ENCODE data around the gene ZNF200.

ZNF200 gene

DNA sequence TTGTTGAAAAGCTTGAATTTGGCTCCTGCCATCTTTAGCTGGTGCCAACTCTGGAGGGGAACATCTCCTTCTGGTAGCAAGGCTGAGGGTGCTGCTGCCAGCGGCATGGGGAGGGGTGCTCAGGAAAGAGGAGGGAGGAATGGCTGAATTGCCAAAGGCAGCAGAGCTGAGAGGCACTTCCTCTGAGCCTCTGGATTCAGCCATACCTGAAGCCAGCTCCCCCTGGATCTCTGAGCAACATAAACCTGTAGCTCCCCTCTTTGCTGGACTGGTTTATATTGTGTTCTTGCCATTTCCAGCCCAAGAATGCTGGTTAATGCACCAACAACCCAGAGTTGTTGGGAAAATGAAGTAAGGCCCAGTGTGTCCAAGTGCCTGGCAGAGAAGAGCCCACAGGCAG, 14.1 kb upstream of the ZNF200 start:
- no peak for TF ChIP-seq EZH2phosphoT487 (IDR thresholded peaks at IDR 0.05; ENCODE audit: borderline replicate concordance, low read length)
- TF ChIP-seq, protein P1, sequence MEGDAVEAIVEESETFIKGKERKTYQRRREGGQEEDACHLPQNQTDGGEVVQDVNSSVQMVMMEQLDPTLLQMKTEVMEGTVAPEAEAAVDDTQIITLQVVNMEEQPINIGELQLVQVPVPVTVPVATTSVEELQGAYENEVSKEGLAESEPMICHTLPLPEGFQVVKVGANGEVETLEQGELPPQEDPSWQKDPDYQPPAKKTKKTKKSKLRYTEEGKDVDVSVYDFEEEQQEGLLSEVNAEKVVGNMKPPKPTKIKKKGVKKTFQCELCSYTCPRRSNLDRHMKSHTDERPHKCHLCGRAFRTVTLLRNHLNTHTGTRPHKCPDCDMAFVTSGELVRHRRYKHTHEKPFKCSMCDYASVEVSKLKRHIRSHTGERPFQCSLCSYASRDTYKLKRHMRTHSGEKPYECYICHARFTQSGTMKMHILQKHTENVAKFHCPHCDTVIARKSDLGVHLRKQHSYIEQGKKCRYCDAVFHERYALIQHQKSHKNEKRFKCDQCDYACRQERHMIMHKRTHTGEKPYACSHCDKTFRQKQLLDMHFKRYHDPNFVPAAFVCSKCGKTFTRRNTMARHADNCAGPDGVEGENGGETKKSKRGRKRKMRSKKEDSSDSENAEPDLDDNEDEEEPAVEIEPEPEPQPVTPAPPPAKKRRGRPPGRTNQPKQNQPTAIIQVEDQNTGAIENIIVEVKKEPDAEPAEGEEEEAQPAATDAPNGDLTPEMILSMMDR (IDR thresholded peaks at IDR 0.05; ENCODE audit: low read depth, low read length, poor library complexity, severe bottlenecking) = no peak
- Histone ChIP-seq H3K79me2 (ENCODE audit: control insufficient read depth, low read length) (no peaks in the 10 kb centered on the region), H4K20me1 (ENCODE audit: control insufficient read depth, insufficient read depth, low read depth, low read length) (no peaks in the 10 kb centered on the region), H3K27ac (ENCODE audit: low read depth, low read length) (no peak overlapping the region), H3K9me3 (ENCODE audit: control insufficient read depth, insufficient read depth, low read length) (no peaks in the 10 kb centered on the region), H3K4me1 (ENCODE audit: control insufficient read depth, low read length) (no peaks in the 10 kb centered on the region), H3K27me3 (ENCODE audit: control insufficient read depth, low read length) (no peaks in the 10 kb centered on the region), H3K4me3 (ENCODE audit: low read length) (no peak overlapping the region), H3F3A (ENCODE audit: control insufficient read depth, insufficient read depth) (no peaks in the 10 kb centered on the region), H3K36me3 (ENCODE audit: control insufficient read depth, low read length) (no peaks in the 10 kb centered on the region), H3K4me2 (ENCODE audit: low read length) (no peak overlapping the region), H3K9me2 (replicated peaks; ENCODE audit: control insufficient read depth, low read length) (no peaks in the 10 kb centered on the region)

DNA sequence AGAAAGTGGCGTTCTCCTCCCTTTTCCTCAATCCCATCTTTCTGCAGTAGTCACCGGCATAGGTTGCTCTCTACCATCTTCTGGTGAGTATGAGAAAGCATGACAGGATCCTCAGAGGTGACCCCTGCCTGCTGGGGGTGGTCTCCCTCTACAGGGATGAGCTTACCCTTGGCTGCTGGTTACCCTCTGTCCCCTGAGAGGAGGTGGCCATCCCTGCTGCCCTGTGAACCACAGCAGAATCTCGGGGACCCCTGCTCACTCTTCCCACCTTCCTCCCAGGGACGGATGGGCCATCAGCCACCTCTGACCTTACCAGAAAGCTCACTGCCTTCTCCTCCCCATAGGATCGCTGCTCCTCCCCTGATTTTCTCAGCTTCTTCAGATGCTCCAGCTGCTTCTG, 13.6 kb upstream of the ZNF200 start:
- Histone ChIP-seq H4K20me1 (ENCODE audit: control insufficient read depth, insufficient read depth, low read depth, low read length) (no peaks in the 10 kb centered on the region), H3K4me3 (ENCODE audit: low read length) (no peak overlapping the region), H3K27ac (ENCODE audit: low read depth, low read length) (no peak overlapping the region), H3K9me3 (ENCODE audit: control insufficient read depth, insufficient read depth, low read length) (no peaks in the 10 kb centered on the region), H3K36me3 (ENCODE audit: control insufficient read depth, low read length) (no peaks in the 10 kb centered on the region), H3K79me2 (ENCODE audit: control insufficient read depth, low read length) (no peaks in the 10 kb centered on the region), H3F3A (ENCODE audit: control insufficient read depth, insufficient read depth) (no peaks in the 10 kb centered on the region), H3K4me1 (ENCODE audit: control insufficient read depth, low read length) (no peaks in the 10 kb centered on the region), H3K4me2 (ENCODE audit: low read length) (no peak overlapping the region), H3K9me2 (replicated peaks; ENCODE audit: control insufficient read depth, low read length) (no peaks in the 10 kb centered on the region), H3K27me3 (ENCODE audit: control insufficient read depth, low read length) (no peaks in the 10 kb centered on the region)
- TF ChIP-seq EZH2phosphoT487 (IDR thresholded peaks at IDR 0.05; ENCODE audit: borderline replicate concordance, low read length) = no peak
- TF ChIP-seq, protein P1 (IDR thresholded peaks at IDR 0.05; ENCODE audit: low read depth, low read length, poor library complexity, severe bottlenecking) = no peak

DNA sequence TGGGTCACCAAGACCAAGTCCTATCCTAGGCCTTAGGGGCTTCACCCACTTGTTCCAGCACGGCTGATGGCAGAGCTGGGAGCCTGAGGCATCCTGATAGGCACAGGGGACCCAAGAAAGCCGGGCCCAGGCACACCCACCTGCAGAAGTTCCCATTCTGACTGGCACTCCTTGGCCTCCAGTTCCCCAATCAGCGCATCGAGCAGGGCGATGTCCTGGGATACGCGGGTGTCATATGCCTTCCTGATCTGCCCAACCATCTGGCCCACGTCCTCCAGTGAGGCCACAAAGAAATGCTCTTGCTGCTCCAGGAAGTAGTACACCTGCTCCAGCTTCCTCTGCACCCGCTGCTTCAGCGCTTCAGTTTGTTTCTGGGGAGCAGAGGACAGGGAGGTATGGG, 11.9 kb upstream of the ZNF200 start:
- no peak overlapping the region for H3K4me3 ChIP-seq (ENCODE audit: low read length)
- no peaks in the 10 kb centered on the region for H3K9me3 ChIP-seq (ENCODE audit: control insufficient read depth, insufficient read depth, low read length)
- no peaks in the 10 kb centered on the region for H3F3A ChIP-seq (ENCODE audit: control insufficient read depth, insufficient read depth)
- H3K4me2 ChIP-seq (ENCODE audit: low read length) = no peak overlapping the region
- no peaks in the 10 kb centered on the region for H4K20me1 ChIP-seq (ENCODE audit: control insufficient read depth, insufficient read depth, low read depth, low read length)
- H3K27ac ChIP-seq (ENCODE audit: low read depth, low read length) = no peak overlapping the region
- no peak for TF ChIP-seq EZH2phosphoT487 (IDR thresholded peaks at IDR 0.05; ENCODE audit: borderline replicate concordance, low read length)
- TF ChIP-seq, protein P1 (IDR thresholded peaks at IDR 0.05; ENCODE audit: low read depth, low read length, poor library complexity, severe bottlenecking) = no peak
- H3K27me3 ChIP-seq (ENCODE audit: control insufficient read depth, low read length) = no peaks in the 10 kb centered on the region
- no peaks in the 10 kb centered on the region for H3K9me2 ChIP-seq (replicated peaks; ENCODE audit: control insufficient read depth, low read length)
- H3K36me3 ChIP-seq (ENCODE audit: control insufficient read depth, low read length) = no peaks in the 10 kb centered on the region
- no peaks in the 10 kb centered on the region for H3K4me1 ChIP-seq (ENCODE audit: control insufficient read depth, low read length)
- H3K79me2 ChIP-seq (ENCODE audit: control insufficient read depth, low read length) = no peaks in the 10 kb centered on the region

GRCh38 chr16:3246002-3246401, 11.0 kb upstream of the ZNF200 start:
- Histone ChIP-seq H3K4me1 (ENCODE audit: control insufficient read depth, low read length) (no peaks in the 10 kb centered on the region), H3K36me3 (ENCODE audit: control insufficient read depth, low read length) (no peaks in the 10 kb centered on the region), H4K20me1 (ENCODE audit: control insufficient read depth, insufficient read depth, low read depth, low read length) (no peaks in the 10 kb centered on the region), H3K9me3 (ENCODE audit: control insufficient read depth, insufficient read depth, low read length) (no peaks in the 10 kb centered on the region), H3K27me3 (ENCODE audit: control insufficient read depth, low read length) (no peaks in the 10 kb centered on the region), H3F3A (ENCODE audit: control insufficient read depth, insufficient read depth) (no peaks in the 10 kb centered on the region), H3K4me3 (ENCODE audit: low read length) (no peak overlapping the region), H3K27ac (ENCODE audit: low read depth, low read length) (no peak overlapping the region), H3K4me2 (ENCODE audit: low read length) (no peak overlapping the region), H3K79me2 (ENCODE audit: control insufficient read depth, low read length) (no peaks in the 10 kb centered on the region), H3K9me2 (replicated peaks; ENCODE audit: control insufficient read depth, low read length) (no peaks in the 10 kb centered on the region)
- TF ChIP-seq, protein P1 (IDR thresholded peaks at IDR 0.05; ENCODE audit: low read depth, low read length, poor library complexity, severe bottlenecking) = no peak
- no peak for TF ChIP-seq EZH2phosphoT487 (IDR thresholded peaks at IDR 0.05; ENCODE audit: borderline replicate concordance, low read length)
